GM12878 (cell line): ENCODE results near the gene UBE2E2. TPM values are rescaled to one million over a fixed set of nuclear protein-coding genes. Genes with fewer than 3 reads are reported as not detected.

Experiments
- ATAC-seq: fragments of 200-7000 bp; cut with Tn5 transposase; 3 replicates; pipeline ENCODE4 v1.9.1; 2020; ENCODE audit warnings: mild to moderate bottlenecking, moderate library complexity
- BruUV-seq: library from RNA; stranded (reverse); fragments of 400-500 nt; replicated peaks from 2 replicates; lab custom pipeline; 2021; lab: Mats Ljungman, UMichigan
- CTCF ChIA-PET: fragments of 300-600 bp; sonication (Branson Sonifier 250); formaldehyde crosslinking; extraction: SDS; loops from one replicate; lab custom pipeline; 2021; ENCODE audit warnings: inconsistent platforms; lab: Yijun Ruan, JAX
- POLR2A ChIA-PET: fragments of 350-600 bp; formaldehyde crosslinking; extraction: SDS; loops from one replicate; lab custom pipeline; 2021; ENCODE audit warnings: inconsistent platforms; lab: Charles Lee
- RAD21 ChIA-PET: fragments of 300-600 bp; sonication (Branson Sonifier 250); formaldehyde crosslinking; loops from one replicate; lab custom pipeline; 2023; ENCODE audit warnings: antibody characterized with exemption; ENCODE audit not compliant: unreplicated experiment; lab: Charles Lee
- SMC1A ChIA-PET: fragments of 300-600 bp; sonication (Branson Sonifier 250); formaldehyde crosslinking; loops from one replicate; lab custom pipeline; 2023; ENCODE audit not compliant: unreplicated experiment, uncharacterized antibody; lab: Charles Lee
- DNase-seq: peaks from one replicate; pipeline ENCODE4 v3.0.0-alpha.2; 2011; ENCODE audit warnings: low read depth, low spot score
- FAIRE-seq: peaks from 3 replicates; lab custom pipeline; 2011; peaks lifted over from hg19 to GRCh38; lab: Jason Lieb, UNC
- H2AFZ ChIP-seq: 2 replicates; pipeline ENCODE4 v1.6.0; 2011; ENCODE audit warnings: low read depth, low read length, control low read depth; ENCODE audit not compliant: control insufficient read depth
- H3K27ac ChIP-seq: 2 replicates; pipeline ENCODE4 v1.5.1; 2011; ENCODE audit warnings: control low read depth; ENCODE audit not compliant: control insufficient read depth, insufficient read depth
- H3K27me3 ChIP-seq, 2 experiments: replicated peaks in 1 of 2; 2 replicates each; pipeline versions ENCODE4 v1.6.0 to v1.6.1; 2011; ENCODE audit warnings: low read length in 1 of 2; ENCODE audit not compliant: control insufficient read depth in 2 of 2, insufficient read depth in 2 of 2
- H3K36me3 ChIP-seq, 2 experiments: 2 replicates each; pipeline ENCODE4 v1.5.1; 2011; ENCODE audit warnings: low read length in 1 of 2; ENCODE audit not compliant: control insufficient read depth in 2 of 2, insufficient read depth in 2 of 2
- H3K4me1 ChIP-seq: 2 replicates; pipeline ENCODE4 v1.6.1; 2011; ENCODE audit warnings: mild to moderate bottlenecking, low read length, moderate library complexity, mixed read lengths; ENCODE audit not compliant: control insufficient read depth, insufficient read depth
- H3K4me2 ChIP-seq: 2 replicates; pipeline ENCODE4 v1.6.0; 2011; ENCODE audit warnings: control low read depth; ENCODE audit not compliant: control insufficient read depth, insufficient read depth
- H3K4me3 ChIP-seq: fragments of 200-600 bp; sonication (generic); 2 replicates; pipeline ENCODE4 v1.5.1; 2016
- H3K79me2 ChIP-seq: 2 replicates; pipeline ENCODE4 v1.6.0; 2011; ENCODE audit warnings: low read length; ENCODE audit not compliant: control insufficient read depth, insufficient read depth
- H3K9ac ChIP-seq: 2 replicates; pipeline ENCODE4 v1.8.0; 2011; ENCODE audit warnings: low read length, control low read depth, mixed read lengths; ENCODE audit not compliant: control insufficient read depth, insufficient read depth
- H3K9me3 ChIP-seq: replicated peaks from 3 replicates; pipeline ENCODE4 v1.5.1; 2011; ENCODE audit warnings: mild to moderate bottlenecking, low read length; ENCODE audit not compliant: control insufficient read depth, insufficient read depth
- H4K20me1 ChIP-seq: 2 replicates; pipeline ENCODE4 v1.6.0; 2011; ENCODE audit not compliant: control insufficient read depth, insufficient read depth
- CBX5 ChIP-seq: sonication (generic); IDR thresholded peaks from 2 replicates; pipeline ENCODE4 v1.6.1; 2016; ENCODE audit warnings: low read depth, moderate library complexity, mild to moderate bottlenecking, inconsistent platforms
- CHD2 ChIP-seq: IDR thresholded peaks from 2 replicates; pipeline ENCODE4 v1.6.1; 2011; ENCODE audit warnings: low read depth, low read length, improper control_type of control experiment, borderline replicate concordance
- E2F4 ChIP-seq: IDR thresholded peaks from 2 replicates; pipeline ENCODE4 v1.6.1; 2012; ENCODE audit warnings: low read depth, low read length, improper control_type of control experiment
- ETV6 ChIP-seq, 2 experiments: fragments of 450-650 bp in 1 of 2; IDR thresholded peaks in 1 of 2; conservative IDR thresholded peaks in 1 of 2; 2 replicates each; pipeline ENCODE4 v1.6.1; 2014; ENCODE audit warnings: antibody characterized with exemption in 1 of 2, borderline replicate concordance in 1 of 2, low read depth in 1 of 2, mild to moderate bottlenecking in 1 of 2, moderate library complexity in 1 of 2
- GABPA ChIP-seq: IDR thresholded peaks from 2 replicates; pipeline ENCODE4 v1.6.1; 2014; ENCODE audit warnings: antibody characterized with exemption, low read depth, mild to moderate bottlenecking, inconsistent platforms
- HCFC1 ChIP-seq: fragments of 150-350 bp; IDR thresholded peaks from 2 replicates; pipeline ENCODE4 v1.6.1; 2014; ENCODE audit warnings: low read length
- HDAC2 ChIP-seq: fragments of 200-600 bp; sonication (generic); IDR thresholded peaks from 2 replicates; pipeline ENCODE4 v1.6.1; 2017
- LARP7 ChIP-seq: fragments of 450-650 bp; IDR thresholded peaks from 2 replicates; pipeline ENCODE4 v1.6.1; 2017; ENCODE audit warnings: mild to moderate bottlenecking
- NFYA ChIP-seq: IDR thresholded peaks from 2 replicates; pipeline ENCODE4 v1.6.1; 2011; ENCODE audit warnings: low read depth, mild to moderate bottlenecking, low read length, improper control_type of control experiment, borderline replicate concordance
- NFYB ChIP-seq: IDR thresholded peaks from 2 replicates; pipeline ENCODE4 v1.6.1; 2011; ENCODE audit warnings: low read depth, mild to moderate bottlenecking, low read length, improper control_type of control experiment, moderate library complexity; ENCODE audit not compliant: insufficient read depth
- NKRF ChIP-seq: fragments of 450-650 bp; conservative IDR thresholded peaks from 2 replicates; pipeline ENCODE4 v1.6.1; 2017; ENCODE audit warnings: mild to moderate bottlenecking, moderate library complexity
- NR2C1 ChIP-seq: fragments of 450-650 bp; IDR thresholded peaks from 2 replicates; pipeline ENCODE4 v1.6.1; 2017; ENCODE audit warnings: antibody characterized with exemption, mild to moderate bottlenecking, moderate library complexity
- NR2C2 ChIP-seq: IDR thresholded peaks from 2 replicates; pipeline ENCODE4 v1.6.1; 2011; ENCODE audit warnings: borderline replicate concordance, low read depth; ENCODE audit not compliant: control insufficient read depth, insufficient read length
- PBX3 ChIP-seq: IDR thresholded peaks from 2 replicates; pipeline ENCODE4 v1.6.1; 2011; ENCODE audit warnings: mild to moderate bottlenecking, low read depth, low read length, moderate library complexity; ENCODE audit not compliant: insufficient replicate concordance
- RCOR1 ChIP-seq: conservative IDR thresholded peaks from 2 replicates; pipeline ENCODE4 v1.6.1; 2012; ENCODE audit warnings: low read depth, low read length, improper control_type of control experiment
- RELB ChIP-seq: fragments of 450-650 bp; IDR thresholded peaks from 2 replicates; pipeline ENCODE4 v1.6.1; 2017; ENCODE audit warnings: low read depth, mild to moderate bottlenecking, moderate library complexity
- TCF12 ChIP-seq: IDR thresholded peaks from 2 replicates; pipeline ENCODE4 v1.6.1; 2011; ENCODE audit warnings: low read depth, mild to moderate bottlenecking, low read length
- ZBED1 ChIP-seq: IDR thresholded peaks from 2 replicates; pipeline ENCODE4 v1.6.1; 2016; ENCODE audit warnings: borderline replicate concordance
- ZNF217 ChIP-seq: fragments of 450-650 bp; IDR thresholded peaks from 2 replicates; pipeline ENCODE4 v1.6.1; 2017; ENCODE audit warnings: antibody characterized with exemption, mild to moderate bottlenecking
- WGBS: methylation state at CpG from one replicate; pipeline ENCODE4 v1.1.6; 2016; ENCODE audit warnings: low lambda C conversion rate; ENCODE audit not compliant: insufficient replicate concordance, insufficient coverage; ENCODE audit errors: missing lambda C conversion rate; 5-methylcytosine and 5-hydroxymethylcytosine counted together
- in situ Hi-C: fragments of 300-500 bp; cut with MboI; formaldehyde crosslinking; loops from 9 replicates; pipeline ENCODE4 v1.14.3; 2018; ENCODE audit warnings: mixed read lengths
- intact Hi-C: fragments of 100-400 bp; cut with micrococcal nuclease; formaldehyde crosslinking; loops from one replicate; pipeline ENCODE4 v1.14.2; 2022; ENCODE audit not compliant: unreplicated experiment
- polyA plus RNA-seq, 11 experiments: library from polyadenylated mRNA; depleted of rRNA in 4 of 11; unstranded in 6 of 11; stranded (reverse) in 5 of 11; fragments of >200 nt; fragmentation: Nextera tagmentation in 4 of 11; fragmentation: Illumina TruSeq in 1 of 11; extraction: Ambion mirVana in 4 of 11; extraction: Trizol in 1 of 11; gene quantifications; 1 replicate in 1 of 11; 2 replicates in 10 of 11; pipeline versions ENCODE4 v1.2.1 to v1.2.3, GENCODE V29; 2011 to 2016; ENCODE audit warnings: inconsistent platforms in 2 of 11, missing spikeins in 2 of 11, low read depth in 1 of 11
- total RNA-seq, 4 experiments: library from RNA; depleted of rRNA in 3 of 4; stranded (reverse); fragments of >200 nt in 3 of 4; fragmentation: Illumina TruSeq in 1 of 4; extraction: Trizol in 1 of 4; gene quantifications; 2 replicates each; pipeline versions ENCODE4 v1.2.1 to v1.2.3, GENCODE V29; 2013 to 2021

The UBE2E2 gene
- total and polyA plus RNA-seq, 10 of the 15 experiments (the other 5 are each of a cell fraction or from before 2014, with no cell fraction given), result 8.7 to 71.0 (median 36.4) TPM

- TF ChIP-seq RELB (no peak), NFYA (no peak), LARP7 (no peak), ZBED1 (no peak), E2F4 (no peak), NR2C1 (no peak), HCFC1 (no peak)
These were observed 371.7 kb downstream of the UBE2E2 start (continued) for GRCh38 chr3:23574822-23575315.

GRCh38 chr3:23575697-23576096 lies 372.6 kb downstream of the UBE2E2 start:
- Histone ChIP-seq H3K9ac (no peak overlapping the region), H3K27ac (no peak overlapping the region), H4K20me1 (no peaks in the 10 kb centered on the region), H3K4me2 (no peak overlapping the region), H3K27me3 (no peaks in the 10 kb centered on the region), H3K4me3 (no peak overlapping the region), H3K4me1 (no peaks in the 10 kb centered on the region), H2AFZ (no peak overlapping the region), H3K79me2 (no peaks in the 10 kb centered on the region), H3K36me3 (no peaks in the 10 kb centered on the region; a peak in 1 of 4 replicates), H3K9me3 (peaks cover 2% of the 10 kb centered on the region; the same call in 2 of the 3 replicates)
- WGBS, result 100% methylated on average over 3 of the region's 3 CpGs
- ChIA-PET SMC1A (interaction anchor here (0.5 to 1.0 kb wide), 2 partner anchors 10 to 52 kb away, joined by 3 to 4 read pairs; no protein-coding TSS in a partner anchor), RAD21 (no interaction called here), CTCF (no interaction called here), POLR2A (no interaction called here)
- in situ Hi-C loops, result no loop called here
- FAIRE-seq (peak; percentile 62), DNase-seq (no peak), ATAC-seq (no peak)
- TF ChIP-seq NKRF (no peak), CBX5 (no peak), TCF12 (no peak), RCOR1 (no peak), HDAC2 (no peak), NR2C2 (no peak), PBX3 (no peak), ETV6 (conservative IDR thresholded peaks at IDR 0.05 in 1 of 2, IDR thresholded peaks at IDR 0.05 in 1 of 2; ENCODE audit: borderline replicate concordance in 1 of 2, low read depth in 1 of 2) (no peak), NFYB (no peak), CHD2 (no peak), ZNF217 (no peak), GABPA (no peak)
- intact Hi-C loops, result no loop called here
- no TSS peak for BruUV-seq
